ENCODE data around the gene DIRAS3.

DNA sequence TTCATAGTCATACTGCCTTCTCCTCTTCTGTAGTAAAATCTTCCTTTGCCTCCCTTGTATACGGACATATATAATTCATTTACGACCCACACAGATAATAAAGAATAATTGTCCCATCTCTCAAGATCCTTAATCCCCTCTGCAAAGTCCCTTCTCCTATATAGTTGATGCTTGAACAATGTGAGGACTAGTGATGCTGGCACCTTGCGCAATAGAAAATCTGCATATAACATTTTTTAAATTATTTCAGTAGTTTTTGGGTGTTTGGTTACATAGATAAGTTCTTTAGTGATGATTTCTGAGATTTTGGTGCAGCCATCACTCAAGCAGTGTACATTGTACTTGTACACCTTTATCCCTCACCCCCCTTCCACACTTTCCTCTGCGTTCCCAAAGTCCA lies 21.0 kb downstream of the DIRAS3 start:
- TF ChIP-seq, protein P1, sequence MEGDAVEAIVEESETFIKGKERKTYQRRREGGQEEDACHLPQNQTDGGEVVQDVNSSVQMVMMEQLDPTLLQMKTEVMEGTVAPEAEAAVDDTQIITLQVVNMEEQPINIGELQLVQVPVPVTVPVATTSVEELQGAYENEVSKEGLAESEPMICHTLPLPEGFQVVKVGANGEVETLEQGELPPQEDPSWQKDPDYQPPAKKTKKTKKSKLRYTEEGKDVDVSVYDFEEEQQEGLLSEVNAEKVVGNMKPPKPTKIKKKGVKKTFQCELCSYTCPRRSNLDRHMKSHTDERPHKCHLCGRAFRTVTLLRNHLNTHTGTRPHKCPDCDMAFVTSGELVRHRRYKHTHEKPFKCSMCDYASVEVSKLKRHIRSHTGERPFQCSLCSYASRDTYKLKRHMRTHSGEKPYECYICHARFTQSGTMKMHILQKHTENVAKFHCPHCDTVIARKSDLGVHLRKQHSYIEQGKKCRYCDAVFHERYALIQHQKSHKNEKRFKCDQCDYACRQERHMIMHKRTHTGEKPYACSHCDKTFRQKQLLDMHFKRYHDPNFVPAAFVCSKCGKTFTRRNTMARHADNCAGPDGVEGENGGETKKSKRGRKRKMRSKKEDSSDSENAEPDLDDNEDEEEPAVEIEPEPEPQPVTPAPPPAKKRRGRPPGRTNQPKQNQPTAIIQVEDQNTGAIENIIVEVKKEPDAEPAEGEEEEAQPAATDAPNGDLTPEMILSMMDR (IDR thresholded peaks at IDR 0.05), result no peak
- TF ChIP-seq EZH2 (IDR thresholded peaks at IDR 0.05), result no peak

All from neural progenitor cell (in vitro differentiated cells).